HG02623 (cell line): ENCODE measurements around the gene ABCD2.
"Not testable (repeated sequence)": the region's sequence is repeated elsewhere in the genome, so short reads cannot be mapped to it uniquely, and the experiment has no call there.

Source experiments
- ATAC-seq: cut with Tn5 transposase; IDR thresholded peaks from one replicate; pipeline ENCODE4 v1.9.1; 2021; ENCODE audit warnings: moderate library complexity; ENCODE audit not compliant: unreplicated experiment

Gene ABCD2

DNA sequence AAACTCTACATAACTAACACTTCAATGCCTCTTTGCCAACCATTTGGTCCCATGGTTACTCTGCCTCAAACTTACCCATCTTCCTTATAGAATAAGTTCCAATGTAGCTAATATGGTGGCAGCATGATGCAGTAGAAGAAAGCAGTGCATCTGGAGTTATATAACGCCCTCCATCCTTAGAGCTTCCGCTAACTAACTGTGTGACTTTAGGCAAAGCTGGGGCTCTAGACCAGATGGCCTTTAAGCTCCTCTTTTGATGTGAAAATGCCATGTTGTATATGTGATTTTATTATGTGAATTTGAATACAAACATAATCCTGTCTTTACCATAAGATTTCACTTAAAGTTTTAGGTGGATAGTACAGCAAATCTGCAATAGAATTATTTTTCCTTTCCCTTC is 6.1 kb downstream of the ABCD2 start:
- no peak for ATAC-seq

DNA sequence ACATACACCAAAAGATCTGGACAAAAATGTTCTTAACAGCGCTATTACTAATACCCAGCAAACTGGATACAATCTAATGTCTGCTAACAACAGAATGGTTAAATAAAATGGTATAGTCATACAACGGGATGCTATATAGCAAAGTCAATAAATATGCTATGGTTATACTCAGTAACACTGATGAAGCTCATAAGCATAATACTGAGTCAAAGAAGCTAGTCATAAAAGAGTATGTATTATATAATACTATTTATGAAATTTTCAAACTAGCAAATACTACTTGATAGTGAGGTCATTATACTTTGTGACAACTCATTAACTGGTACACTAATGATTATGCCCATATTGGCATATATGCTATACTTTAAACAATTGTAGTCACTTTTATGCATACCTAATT is 7.4 kb downstream of the ABCD2 start:
- ATAC-seq = no peak

DNA sequence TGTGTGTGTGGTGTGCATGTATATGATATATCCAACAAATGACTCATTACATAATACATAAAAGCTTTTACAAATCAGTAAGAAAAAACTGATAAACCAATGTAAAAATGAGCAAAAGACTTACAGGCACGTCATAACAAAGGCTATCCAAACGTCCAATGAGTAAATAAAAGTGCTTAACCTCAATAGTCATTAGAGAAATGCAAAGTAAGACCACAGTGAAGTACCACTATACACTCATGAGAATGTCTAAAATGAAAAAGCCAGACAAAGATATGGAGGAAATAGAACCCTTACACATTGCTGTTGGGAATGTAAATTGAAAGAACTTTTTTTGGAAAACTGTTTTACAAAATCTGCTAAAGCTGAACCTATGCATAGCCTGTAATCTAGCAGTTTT is 7.8 kb downstream of the ABCD2 start:
- ATAC-seq = no peak

DNA sequence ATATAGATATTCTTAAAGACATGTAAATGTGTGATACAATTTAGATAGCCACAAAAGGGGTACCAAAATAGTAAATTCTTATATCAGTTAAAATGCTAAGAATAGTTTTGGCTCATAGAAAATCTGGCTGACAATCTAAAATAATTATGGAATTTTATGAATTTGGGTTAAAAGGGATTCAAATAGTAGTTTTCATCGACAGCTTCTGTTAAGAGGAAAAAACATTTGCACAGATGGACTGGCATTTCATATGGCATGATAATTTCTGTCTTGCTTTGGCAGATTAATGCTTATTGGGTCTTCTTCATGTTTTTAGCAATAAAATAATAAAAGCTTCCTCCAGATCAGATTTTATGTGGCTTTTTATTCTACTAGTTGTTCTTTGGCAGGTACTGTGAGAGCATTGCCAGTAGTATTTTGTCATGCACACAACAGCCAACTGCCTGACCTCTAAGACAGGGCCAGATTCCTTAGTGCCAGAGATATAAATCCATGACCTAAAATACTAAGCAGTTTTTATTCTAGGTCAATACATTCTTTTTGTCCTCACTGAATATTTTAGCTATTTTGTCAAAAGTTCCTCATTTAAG is 9.1 kb downstream of the ABCD2 start:
- no peak for ATAC-seq

DNA sequence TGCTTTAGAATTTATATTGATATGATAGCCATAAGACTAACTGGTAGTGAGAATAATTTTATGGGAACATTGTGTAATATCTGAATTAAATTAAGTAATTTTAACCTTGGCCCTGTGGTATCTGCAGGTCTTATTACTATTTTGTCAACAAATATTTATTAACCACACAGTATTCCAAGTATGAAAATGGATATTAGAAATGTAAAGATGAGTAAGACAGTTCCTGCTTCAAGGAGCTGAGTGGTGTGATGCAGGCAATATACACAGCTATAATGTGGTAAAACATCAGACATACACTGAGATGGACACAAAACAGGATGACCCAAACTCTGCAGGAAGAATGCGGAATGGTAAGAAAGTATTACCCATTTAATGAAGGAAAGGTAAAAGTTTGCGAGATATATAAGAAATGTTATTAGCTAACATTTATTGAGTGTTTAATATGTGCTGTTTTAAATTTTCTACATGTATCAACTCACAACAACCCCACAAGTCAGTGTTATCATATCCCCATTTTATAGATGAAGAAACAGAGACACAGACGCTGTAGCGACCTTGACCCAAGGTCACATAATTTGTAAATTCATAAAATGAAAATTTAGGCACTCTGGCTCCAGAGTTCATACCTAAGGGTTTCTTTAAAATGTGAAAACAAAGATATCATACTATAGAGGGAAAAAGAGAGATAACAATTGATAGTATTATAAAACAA is 12.7 kb downstream of the ABCD2 start:
- ATAC-seq = no peak

DNA sequence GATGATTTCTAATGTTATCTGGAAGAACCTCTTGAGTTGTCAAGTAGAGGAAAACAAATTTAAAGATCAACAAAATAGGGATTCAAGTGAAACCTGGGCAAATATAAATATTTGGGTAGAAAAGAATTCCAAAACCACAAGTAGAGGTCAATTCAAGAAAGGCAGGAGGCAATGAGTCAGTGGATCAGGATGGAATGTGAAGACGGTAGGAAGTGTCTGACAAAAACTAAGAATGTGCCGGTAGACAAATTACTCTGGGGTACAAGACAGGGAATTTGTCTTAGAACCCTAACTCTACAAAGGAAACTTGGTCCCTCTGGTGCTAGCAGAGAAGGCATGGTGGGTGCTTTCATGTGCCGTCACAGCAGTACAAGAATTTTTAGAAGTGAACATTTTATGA is 13.6 kb downstream of the ABCD2 start:
- ATAC-seq = no peak

DNA sequence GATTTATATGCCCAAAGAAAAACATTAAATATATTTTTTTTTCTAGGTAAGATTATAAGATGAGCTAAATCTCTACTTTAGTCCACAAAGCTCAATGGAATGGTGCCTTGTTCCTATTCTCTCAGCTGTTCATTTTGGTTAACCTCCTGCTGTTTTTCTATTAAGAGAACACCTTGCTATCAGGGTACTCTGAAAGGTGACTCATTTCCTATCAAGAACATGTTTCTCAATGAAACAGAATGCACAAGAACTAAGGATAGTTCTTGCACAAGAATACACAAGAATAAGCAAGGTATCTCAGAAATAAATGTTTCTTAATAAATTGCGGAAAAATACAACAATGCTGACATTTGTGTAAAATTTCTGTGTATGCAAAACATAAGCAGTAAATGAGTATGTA is 14.1 kb downstream of the ABCD2 start:
- ATAC-seq = no peak

DNA sequence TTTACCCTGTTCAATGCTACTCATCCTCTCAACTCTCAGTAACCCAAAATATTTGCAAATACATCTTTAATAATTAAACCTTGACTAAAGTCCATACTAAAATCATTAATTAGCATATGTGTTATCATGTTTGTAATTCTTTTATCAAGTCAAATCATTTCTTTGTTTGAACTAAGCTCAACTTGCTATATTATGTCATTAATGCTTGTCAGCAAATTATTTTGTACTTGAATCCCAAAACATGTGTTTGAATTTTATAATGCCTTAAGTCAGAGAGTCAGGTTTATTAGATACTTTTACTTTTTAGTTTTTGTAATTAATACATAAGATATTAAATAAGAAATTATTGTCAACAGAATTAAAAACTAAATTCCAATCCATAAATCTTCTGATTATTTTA is 16.5 kb downstream of the ABCD2 start:
- ATAC-seq = no peak

DNA sequence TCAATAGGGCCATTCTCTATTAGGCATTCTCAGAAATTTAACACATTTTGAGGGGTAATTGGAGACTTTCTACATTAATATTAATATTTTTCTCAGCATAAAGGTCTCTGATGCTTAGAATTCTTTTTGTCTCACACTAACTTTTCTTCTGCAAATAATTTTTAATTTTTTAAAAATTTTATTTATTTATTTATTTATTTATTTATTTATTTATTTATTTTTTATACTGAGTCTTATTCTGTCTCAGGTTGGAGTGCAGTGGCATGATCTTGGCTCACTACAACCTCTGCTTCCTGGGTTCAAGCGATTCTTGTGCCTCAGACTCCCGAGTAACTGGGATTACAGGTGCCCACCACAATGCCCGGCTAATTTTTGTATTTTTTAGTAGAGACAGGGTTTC is 17.7 kb downstream of the ABCD2 start:
- ATAC-seq = not testable (repeated sequence)

DNA sequence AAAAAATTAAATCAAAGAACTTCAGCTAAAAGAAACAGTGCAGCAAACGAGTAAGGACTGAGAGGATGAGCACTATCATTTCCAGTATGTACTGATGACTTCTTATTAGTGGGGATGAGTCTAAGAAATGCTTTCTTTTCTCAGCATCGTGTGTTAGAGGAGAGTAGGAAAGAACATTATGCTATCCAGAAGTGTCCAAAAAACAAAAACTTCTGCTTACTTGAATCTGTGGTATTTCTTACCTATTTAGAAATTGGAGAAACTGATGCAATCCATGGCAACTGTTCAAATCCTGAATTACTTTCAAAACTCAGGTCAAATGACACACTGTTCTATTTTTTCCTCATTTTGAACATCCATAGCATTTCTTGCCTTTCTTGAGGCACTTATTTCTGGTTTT is 23.7 kb downstream of the ABCD2 start:
- no peak for ATAC-seq

DNA sequence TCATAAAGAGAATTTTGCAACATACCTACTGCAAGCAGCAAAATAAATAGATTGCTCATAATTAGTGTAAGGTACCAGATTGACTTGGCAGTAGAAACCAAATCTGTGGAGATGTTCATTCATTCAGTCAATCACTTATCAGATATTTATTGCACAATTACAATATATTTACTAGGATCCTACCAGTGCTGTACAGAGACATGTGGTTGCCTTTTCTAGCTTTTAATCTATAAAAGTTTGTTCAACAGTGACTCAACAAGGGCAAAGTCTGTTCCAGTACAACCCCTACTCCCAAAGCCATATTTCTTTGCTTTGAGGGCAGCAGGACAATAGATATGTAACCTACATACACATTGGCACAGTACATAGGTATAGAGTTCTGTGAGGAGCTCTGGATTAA is 27.3 kb downstream of the ABCD2 start:
- no peak for ATAC-seq

DNA sequence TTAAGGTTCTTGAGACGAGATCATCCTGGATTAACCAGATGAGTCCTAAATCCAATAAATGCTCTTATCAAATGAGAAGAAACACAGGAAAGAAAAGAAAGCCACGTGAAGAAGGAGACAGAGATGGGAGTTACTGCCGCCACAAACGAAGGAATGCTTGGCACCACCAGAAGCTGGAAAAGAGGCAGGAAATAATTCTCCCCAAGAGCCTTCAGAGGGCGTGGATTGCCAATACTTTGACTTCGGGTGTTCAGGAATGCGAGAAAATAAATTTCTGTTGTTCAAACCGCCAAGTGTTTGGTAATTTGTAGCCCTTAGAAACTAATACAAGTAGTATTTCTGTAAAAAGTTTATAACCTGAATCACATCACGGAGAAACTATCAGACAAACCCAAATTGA is 31.3 kb downstream of the ABCD2 start:
- no peak for ATAC-seq

DNA sequence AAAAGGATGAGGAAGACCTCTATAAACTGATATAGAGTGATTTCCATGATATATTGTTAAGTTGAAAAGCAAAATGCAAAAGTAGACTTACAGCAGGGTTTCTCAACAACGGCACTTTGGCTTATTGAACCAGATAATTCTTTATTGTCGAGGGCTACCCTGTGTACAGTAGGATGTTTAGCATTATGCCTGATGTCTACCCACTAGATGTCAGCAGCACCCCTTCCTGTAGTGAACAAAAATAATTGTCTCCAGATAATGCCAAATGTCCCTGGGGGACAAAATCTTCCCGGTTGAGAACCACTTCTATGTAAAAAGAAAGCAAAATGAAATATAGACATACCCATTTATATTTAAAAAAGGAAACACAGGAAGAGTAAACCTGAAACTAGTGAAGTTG is 32.4 kb downstream of the ABCD2 start:
- peak; percentile 81 for ATAC-seq

DNA sequence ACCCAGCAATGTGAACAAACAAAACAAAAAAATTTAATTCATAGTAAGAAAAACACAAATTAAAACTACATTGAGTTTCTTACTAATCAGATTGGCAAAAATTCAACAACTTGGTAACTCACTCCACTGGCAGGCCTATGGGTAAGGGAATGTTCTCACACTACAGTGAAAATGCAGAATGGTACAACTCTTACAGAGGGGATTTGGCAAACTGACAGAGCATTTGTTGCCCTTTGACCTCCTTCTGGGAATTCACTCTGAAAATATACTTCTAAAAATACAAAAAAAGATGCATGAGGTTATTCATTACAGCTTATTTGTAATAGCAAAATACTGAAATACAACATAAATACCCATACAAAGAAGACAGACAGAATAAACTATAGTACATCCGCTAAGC is 32.8 kb downstream of the ABCD2 start:
- no peak for ATAC-seq

DNA sequence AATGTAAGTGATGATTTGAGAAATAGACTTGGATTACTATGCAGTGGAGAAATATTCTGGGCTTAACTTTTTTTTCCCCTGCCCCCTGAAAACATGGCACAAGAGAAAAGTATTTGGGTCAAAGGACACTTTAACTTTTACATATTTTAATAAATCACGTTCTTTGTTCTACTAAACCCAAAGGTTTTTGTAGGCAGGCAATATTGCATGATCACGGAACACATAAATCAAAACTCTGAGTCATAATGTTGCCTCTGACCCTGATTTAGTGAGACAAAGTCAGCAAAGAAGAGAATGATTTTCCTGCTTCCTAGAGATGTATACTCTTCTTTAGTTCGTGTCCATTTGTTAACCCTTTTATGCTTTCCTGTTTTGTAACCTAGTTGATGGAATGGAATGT is 38.0 kb downstream of the ABCD2 start:
- no peak for ATAC-seq

DNA sequence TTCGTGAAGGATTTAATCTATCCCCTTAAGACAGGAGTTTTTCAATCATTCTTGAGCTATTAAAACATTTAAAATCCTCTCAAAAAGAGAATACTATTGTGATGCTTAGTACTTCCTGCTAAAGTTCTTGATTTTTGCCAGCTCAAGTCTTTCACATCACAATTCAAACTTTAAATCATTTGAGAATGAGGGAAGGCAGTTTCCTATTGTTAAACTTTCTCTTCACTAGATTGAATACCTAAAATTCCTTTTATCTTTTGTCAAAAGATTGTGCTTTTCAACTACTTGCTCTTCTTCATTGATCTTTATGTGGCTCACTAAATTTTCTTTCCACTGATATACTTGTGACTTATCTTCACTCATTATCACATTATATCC is 44.1 kb downstream of the ABCD2 start:
- ATAC-seq = no peak

DNA sequence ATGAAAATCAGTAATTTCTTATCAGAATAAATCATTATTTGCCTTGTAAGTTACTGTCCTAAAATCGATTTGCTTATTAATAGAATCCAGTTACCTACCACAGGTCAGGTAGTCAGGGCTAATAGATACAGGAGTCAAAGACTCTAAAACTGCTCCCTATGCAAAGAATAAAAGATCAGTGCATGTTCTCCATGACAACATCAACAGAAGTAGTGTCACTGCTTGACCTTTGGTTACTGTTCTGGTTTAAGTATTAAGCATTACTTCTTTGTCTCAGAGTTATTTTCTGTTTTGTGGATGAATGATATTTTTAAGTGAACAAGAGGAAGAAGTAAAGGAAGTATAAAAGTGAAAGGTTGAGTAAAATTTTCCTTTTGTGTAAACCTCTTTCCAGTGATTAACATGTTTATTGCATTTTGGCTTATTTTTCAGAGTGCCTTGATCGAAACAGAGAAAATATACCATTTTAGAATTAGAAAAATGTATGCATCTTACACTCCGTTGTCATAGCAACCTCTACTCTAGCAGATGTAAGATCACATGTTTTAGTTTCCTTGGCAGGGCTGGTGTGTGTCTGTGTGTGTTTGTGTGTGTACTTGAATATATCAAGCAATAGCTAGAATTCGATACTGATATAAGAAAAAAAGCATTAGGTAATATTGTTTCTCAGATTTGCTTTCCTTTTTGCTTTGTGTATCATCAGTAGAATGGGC is 44.7 kb downstream of the ABCD2 start:
- no peak for ATAC-seq

DNA sequence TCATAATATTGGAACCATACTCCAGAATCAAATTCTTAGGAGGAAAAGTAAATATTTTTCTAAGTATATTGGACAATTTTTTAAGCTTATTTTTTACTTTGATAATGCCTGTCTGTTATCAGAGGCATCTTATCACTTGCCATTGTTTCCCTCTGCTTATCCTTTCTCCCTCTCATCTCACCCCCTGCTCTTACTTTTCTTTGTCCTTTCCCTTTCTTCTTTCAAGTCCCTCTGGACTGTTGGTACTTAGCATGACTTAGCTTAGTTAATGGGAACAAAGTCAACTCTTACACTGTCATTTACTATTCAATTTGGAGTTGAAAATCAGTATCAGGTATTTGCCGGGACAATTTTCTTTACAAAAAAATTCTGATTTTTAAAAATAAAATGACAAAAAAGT is 45.2 kb downstream of the ABCD2 start:
- no peak for ATAC-seq

DNA sequence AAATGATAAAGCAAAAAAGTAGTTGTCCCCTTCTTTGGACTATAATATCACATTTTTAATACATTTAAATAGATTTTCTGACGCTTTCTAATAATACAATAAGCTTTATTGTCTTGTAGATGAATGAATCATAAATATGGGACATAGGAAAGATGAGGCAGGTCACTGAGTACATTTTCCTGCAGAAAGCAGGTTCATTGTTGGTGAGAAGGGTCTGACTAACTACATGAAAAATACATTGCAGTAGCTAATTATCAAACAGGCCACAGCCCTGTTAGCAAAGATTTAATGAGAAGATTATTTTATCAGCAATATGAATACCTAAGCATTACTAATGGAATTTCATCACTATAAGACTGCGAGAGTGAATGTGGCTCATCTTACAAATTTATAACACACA is 45.6 kb downstream of the ABCD2 start:
- ATAC-seq = no peak

DNA sequence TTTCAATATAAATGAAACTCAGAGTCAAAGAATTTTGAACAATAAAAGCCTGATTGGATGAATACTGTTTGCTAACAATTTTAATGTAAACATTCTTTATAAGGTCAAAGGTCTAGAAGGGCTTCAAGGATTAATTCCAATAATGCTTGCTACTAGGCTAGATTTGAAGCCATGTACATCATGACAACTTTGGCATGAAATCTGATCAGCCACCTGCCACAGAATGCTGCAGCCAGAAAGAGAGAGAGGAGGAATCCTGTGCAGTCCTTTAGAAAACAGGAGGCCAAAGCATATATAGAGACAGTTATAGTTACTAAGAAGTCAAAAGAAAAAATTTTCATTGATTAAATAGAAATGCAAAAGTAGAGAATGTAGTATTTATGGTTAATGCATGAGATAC is 47.1 kb downstream of the ABCD2 start:
- ATAC-seq = no peak

DNA sequence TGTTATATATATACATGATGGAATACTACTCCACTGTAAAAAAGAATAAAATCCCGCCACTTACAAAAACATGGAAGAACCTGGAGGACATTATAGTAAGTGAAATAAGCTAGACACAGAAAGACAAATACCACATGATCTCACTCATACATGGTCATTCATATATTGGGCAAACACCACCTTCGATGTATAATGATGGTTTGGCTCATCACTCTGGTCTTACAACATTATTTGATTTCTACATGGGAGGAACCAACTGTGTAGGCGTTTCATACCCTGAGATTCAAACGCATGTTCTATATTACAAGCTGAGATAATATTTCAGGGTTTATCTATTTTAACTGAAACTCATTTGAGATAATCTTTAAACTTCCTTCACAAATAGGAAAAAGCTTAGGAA is 48.3 kb downstream of the ABCD2 start:
- no peak for ATAC-seq

DNA sequence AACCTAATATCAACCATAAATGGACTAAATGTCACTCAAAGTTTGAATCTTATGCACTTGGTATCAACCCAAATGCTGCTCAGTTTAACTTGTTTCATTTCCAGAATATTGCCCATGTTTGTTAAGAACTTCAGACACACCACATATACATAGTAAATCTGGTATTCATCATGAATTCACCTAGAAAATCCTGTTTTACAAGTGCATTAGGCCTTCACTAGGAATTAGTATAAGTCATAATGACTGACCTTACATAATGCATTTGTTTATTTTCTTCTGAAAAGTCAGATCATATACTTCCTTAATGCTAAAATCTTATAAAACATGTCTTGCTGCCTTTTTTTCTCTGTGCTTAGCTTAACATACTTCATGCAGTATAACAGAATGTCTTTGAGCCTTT is 66.1 kb downstream of the ABCD2 start:
- ATAC-seq = no peak

DNA sequence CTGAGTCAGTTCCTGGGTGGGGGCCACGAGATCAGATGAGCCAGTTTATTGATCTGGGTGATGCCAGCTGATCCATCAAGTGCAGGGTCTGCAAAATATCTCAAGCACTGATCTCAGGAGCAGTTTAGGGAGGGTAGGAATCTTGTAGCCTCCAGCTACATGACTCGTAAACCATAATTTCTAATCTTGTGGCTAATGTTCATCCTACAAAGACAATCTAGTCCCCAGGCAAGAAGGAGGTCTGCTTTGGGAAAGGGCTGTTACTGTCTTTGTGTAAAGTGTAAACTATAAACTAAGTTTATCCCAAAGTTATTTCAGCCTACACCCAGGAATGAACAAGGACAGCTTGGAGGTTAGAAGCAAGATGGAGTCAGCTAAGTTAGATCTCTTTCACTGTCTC is 75.4 kb downstream of the ABCD2 start:
- not testable (repeated sequence) for ATAC-seq
